HUES6 (cell line): ENCODE results near the gene AP3D1.

Experiments used
- H3K27ac ChIP-seq: 2 replicates; pipeline ENCODE4 v1.7.0; 2013; ENCODE audit warnings: low read depth, mild to moderate bottlenecking, low read length, inconsistent platforms
- H3K27me3 ChIP-seq: 2 replicates; pipeline ENCODE4 v1.6.1; 2013; ENCODE audit warnings: low read length; ENCODE audit not compliant: control insufficient read depth, insufficient read depth
- H3K36me3 ChIP-seq: 2 replicates; pipeline ENCODE4 v1.6.1; 2013; ENCODE audit warnings: low read length; ENCODE audit not compliant: control insufficient read depth, insufficient read depth
- H3K4me1 ChIP-seq: 2 replicates; pipeline ENCODE4 v1.6.1; 2013; ENCODE audit warnings: low read length; ENCODE audit not compliant: control insufficient read depth, insufficient read depth
- H3K4me3 ChIP-seq: 2 replicates; pipeline ENCODE4 v1.5.1; 2013; ENCODE audit warnings: low read depth, low read length
- H3K9ac ChIP-seq: one replicate; pipeline ENCODE4 v1.6.1; 2013; ENCODE audit warnings: mild to moderate bottlenecking, low read length
- H3K9me3 ChIP-seq: 2 replicates; pipeline ENCODE4 v1.6.1; 2013; ENCODE audit warnings: low read depth, low read length; ENCODE audit not compliant: control insufficient read depth, insufficient read depth

The AP3D1 gene

DNA sequence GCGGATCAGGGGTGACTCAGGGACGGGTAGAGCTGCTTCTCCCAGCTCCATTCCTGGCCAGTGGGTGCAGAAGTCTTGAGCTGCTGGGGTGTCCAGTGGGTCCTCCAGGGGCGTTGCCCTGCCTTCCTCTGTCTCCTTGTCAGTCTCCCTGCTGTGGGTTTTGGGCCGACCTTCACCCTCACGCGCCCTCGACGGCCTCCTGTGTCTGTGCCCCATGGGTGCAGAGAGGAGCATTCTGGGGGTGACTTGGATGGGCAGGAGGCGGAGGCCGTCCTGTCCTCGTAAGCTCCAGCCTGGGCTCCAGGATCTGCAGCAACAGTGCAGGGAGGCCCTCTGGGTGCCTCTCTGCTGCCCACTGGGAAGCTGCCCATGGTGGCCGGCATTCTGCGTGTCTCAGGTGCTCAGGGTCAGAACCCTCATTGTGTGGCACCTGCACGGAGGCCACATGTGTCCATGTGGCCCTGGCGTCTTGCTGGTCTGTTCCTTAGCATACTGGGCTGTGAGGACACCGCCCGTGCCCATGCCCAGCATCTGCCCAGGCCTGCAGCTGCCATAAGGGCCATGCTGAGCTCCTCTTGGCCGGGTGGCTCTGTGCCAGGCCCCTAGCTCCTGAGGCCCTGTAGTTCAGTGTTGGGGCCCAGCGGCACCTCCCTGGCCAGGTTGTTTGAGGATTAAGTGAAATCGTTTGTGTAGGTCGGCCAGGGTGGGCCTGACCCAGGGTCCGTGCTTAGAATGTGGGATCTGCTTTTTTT lies 29.7 kb upstream of the AP3D1 start:
- no peak overlapping the region for H3K4me3 ChIP-seq
- H3K36me3 ChIP-seq: peaks cover 23% of the 10 kb centered on the region
- H3K9ac ChIP-seq: no peak overlapping the region
- H3K9me3 ChIP-seq: no peaks in the 10 kb centered on the region
- H3K27me3 ChIP-seq: no peaks in the 10 kb centered on the region
- no peak overlapping the region; the same call in 1 of the 2 replicates for H3K27ac ChIP-seq
- peaks cover 7% of the 10 kb centered on the region; the same call in 1 of the 2 replicates for H3K4me1 ChIP-seq

- peaks cover 7% of the 10 kb centered on the region; the same call in 1 of the 2 replicates for H3K4me1 ChIP-seq
- H3K9ac ChIP-seq: no peak overlapping the region
- H3K4me3 ChIP-seq: no peak overlapping the region
- no peak overlapping the region for H3K27ac ChIP-seq
- H3K27me3 ChIP-seq: no peaks in the 10 kb centered on the region
- H3K36me3 ChIP-seq: peaks cover 23% of the 10 kb centered on the region
- no peaks in the 10 kb centered on the region for H3K9me3 ChIP-seq
Observed at GRCh38 chr19:2180114-2180513, 28.7 kb upstream of the AP3D1 start.

- H3K36me3 ChIP-seq: peaks cover 22% of the 10 kb centered on the region
- H3K4me3 ChIP-seq: no peak overlapping the region
- H3K27ac ChIP-seq: no peak overlapping the region
- no peaks in the 10 kb centered on the region for H3K27me3 ChIP-seq
- no peaks in the 10 kb centered on the region for H3K9me3 ChIP-seq
- no peak overlapping the region for H3K9ac ChIP-seq
- peaks cover 7% of the 10 kb centered on the region; the same call in 1 of the 2 replicates for H3K4me1 ChIP-seq
Observed at GRCh38 chr19:2179095-2179494, 27.7 kb upstream of the AP3D1 start.

DNA sequence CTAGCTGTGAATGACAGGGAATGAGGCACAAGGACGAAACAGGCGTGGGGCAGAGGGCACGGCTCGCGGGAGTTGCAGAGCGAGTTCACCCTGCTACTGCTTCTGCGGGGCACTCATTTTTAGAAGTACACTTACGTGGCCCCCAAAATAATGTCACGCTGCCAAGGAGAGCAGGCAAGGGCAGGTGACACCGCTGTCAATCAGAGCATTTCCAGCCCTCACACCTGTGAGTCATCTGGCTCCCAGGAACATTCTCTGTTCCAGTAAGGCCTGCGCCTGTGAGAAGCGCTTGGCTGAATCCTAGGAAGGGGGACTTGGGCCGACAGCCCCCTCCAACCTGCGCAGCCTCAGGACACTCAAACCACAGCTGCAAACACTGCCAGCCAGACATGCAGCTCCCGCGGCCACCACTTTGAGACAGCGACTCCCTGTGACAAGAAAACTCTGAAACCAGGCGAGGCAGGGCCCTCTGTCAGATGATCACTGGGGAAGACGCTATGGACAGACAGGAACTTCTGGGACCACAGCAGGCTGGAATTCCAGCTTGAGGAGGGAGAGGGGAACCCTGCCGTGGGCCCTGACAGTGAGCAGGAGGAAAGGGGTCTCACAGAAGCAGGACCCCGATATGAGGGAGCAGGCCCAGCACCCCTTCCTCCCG lies 25.1 kb upstream of the AP3D1 start:
- no peaks in the 10 kb centered on the region for H3K9me3 ChIP-seq
- H3K27me3 ChIP-seq: no peaks in the 10 kb centered on the region
- H3K4me3 ChIP-seq: no peak overlapping the region
- peaks cover 12% of the 10 kb centered on the region for H3K4me1 ChIP-seq
- peaks cover 12% of the 10 kb centered on the region for H3K36me3 ChIP-seq
- no peak overlapping the region for H3K9ac ChIP-seq
- peak overlapping the region; percentile 6; the same call in 1 of the 2 replicates for H3K27ac ChIP-seq

- Histone ChIP-seq H3K9ac (no peak overlapping the region), H3K36me3 (peaks cover 5% of the 10 kb centered on the region), H3K27ac (peak overlapping the region; percentile 6; the same call in 1 of the 2 replicates)
Observed at GRCh38 chr19:2175742-2176141, 24.4 kb upstream of the AP3D1 start.

GRCh38 chr19:2173767-2174577 lies 22.6 kb upstream of the AP3D1 start:
- no peak overlapping the region for H3K9ac ChIP-seq
- H3K27me3 ChIP-seq: no peaks in the 10 kb centered on the region
- no peaks in the 10 kb centered on the region for H3K9me3 ChIP-seq
- no peak overlapping the region for H3K4me3 ChIP-seq
- H3K36me3 ChIP-seq: no peaks in the 10 kb centered on the region; the same call in 1 of the 2 replicates
- no peak overlapping the region for H3K27ac ChIP-seq
- peaks cover 35% of the 10 kb centered on the region for H3K4me1 ChIP-seq

More at GRCh38 chr19:2175742-2176141, 24.4 kb upstream of the AP3D1 start:
- H3K9me3 ChIP-seq: no peaks in the 10 kb centered on the region
- no peaks in the 10 kb centered on the region for H3K27me3 ChIP-seq
- peaks cover 20% of the 10 kb centered on the region for H3K4me1 ChIP-seq
- no peak overlapping the region for H3K4me3 ChIP-seq

GRCh38 chr19:2173388-2173766 lies 22.0 kb upstream of the AP3D1 start:
- Histone ChIP-seq H3K4me1 (peaks cover 41% of the 10 kb centered on the region), H3K9ac (no peak overlapping the region), H3K36me3 (no peaks in the 10 kb centered on the region; the same call in 1 of the 2 replicates), H3K27ac (no peak overlapping the region), H3K9me3 (no peaks in the 10 kb centered on the region), H3K4me3 (no peak overlapping the region), H3K27me3 (no peaks in the 10 kb centered on the region)

DNA sequence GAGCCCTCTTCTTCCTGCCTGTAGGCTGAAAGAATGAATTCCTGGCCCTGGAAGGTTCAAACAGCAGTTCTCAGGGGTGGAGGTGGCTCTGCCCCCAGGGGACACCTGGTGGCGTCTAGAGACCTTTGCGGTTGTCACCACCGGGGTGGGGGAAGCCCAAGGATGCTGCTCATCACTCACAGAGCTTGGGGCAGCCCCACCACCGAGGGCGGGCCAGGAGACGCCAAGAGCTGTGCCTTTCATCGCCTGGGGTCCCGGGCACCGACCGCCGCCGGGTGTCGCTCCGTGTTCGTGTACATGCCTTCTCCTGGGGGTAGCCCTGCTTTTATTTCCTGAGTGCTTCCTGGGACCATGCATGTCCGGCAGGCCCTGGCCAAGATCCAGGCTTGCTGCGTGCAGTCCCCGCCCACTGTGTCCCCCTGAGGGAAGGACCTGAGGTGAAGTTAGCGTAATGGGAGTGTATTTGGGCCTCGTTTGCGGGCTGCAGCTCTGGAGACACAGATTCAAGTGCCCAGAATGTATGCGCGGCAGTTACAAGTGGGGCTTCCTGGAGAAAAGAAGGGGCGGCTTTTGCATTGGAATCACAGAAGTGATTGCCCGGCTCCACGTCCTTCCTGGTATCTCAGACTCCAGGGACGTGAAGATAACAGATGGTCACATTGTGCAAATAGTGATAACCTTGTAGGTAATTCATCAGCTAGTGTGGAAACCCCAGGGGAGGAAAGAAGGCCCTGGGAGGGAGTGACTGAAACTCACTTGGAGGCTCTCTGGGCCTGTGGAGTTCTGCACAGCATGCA lies 20.2 kb upstream of the AP3D1 start:
- no peaks in the 10 kb centered on the region for H3K27me3 ChIP-seq
- H3K36me3 ChIP-seq: no peaks in the 10 kb centered on the region; the same call in 1 of the 2 replicates
- no peaks in the 10 kb centered on the region for H3K9me3 ChIP-seq
- H3K4me1 ChIP-seq: peaks cover 57% of the 10 kb centered on the region
- peak overlapping the region; percentile 9; the same call in 1 of the 2 replicates for H3K4me3 ChIP-seq
- H3K9ac ChIP-seq: peak overlapping the region; percentile 42
- H3K27ac ChIP-seq: peak overlapping the region; percentile 48; the same call in 1 of the 2 replicates

- no peaks in the 10 kb centered on the region for H3K27me3 ChIP-seq
- no peaks in the 10 kb centered on the region for H3K9me3 ChIP-seq
- no peaks in the 10 kb centered on the region; the same call in 1 of the 2 replicates for H3K36me3 ChIP-seq
- H3K27ac ChIP-seq: peak overlapping the region; percentile 48; the same call in 1 of the 2 replicates
- peak overlapping the region; percentile 42 for H3K9ac ChIP-seq
- no peak overlapping the region for H3K4me3 ChIP-seq
- peaks cover 52% of the 10 kb centered on the region for H3K4me1 ChIP-seq
Observed at GRCh38 chr19:2170987-2171348, 19.6 kb upstream of the AP3D1 start.

- no peaks in the 10 kb centered on the region for H3K9me3 ChIP-seq
- no peak overlapping the region for H3K4me3 ChIP-seq
- H3K27ac ChIP-seq: 0 out of 2 replicates have a peak overlapping the region, but pooled peaks have one; percentile 48
- peaks cover 49% of the 10 kb centered on the region for H3K4me1 ChIP-seq
- H3K36me3 ChIP-seq: no peaks in the 10 kb centered on the region
- H3K27me3 ChIP-seq: no peaks in the 10 kb centered on the region
- no peak overlapping the region for H3K9ac ChIP-seq
Observed at GRCh38 chr19:2170219-2170618, 18.9 kb upstream of the AP3D1 start.
